HG03159 (cell line): ENCODE results near the gene RPUSD4.

Experiments
- ATAC-seq: cut with Tn5 transposase; IDR thresholded peaks from one replicate; pipeline ENCODE4 v1.9.1; 2021; ENCODE audit warnings: mild to moderate bottlenecking, moderate library complexity; ENCODE audit not compliant: unreplicated experiment

RPUSD4 gene

DNA sequence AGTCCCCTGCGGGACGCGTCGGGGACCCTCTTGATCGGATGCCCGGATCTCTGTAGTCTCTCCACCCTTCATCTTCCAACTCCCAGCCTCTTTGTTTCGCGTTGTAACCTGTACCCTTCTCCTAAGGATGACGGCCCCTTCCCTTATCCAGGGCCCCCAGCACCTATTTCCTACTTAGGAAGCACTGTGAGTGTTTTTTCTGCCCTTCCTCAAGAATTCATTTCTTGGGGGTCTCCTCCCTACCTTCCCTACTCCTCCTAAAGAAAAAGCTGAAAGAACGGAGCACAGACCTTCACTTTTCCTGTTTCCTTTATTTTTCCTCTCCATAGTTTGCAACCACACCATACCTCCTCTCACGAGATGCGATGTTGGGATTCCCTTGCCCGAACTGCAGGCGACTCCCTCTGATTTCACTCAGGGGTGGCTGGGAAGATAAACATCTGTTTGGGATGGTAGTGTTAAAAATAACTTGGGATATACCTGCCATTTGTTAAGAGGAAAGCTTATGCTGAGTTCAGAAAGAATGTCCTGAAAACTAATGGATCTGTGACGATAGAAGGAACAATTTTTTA lies 725 bp upstream of the RPUSD4 start:
- no peak for ATAC-seq

DNA sequence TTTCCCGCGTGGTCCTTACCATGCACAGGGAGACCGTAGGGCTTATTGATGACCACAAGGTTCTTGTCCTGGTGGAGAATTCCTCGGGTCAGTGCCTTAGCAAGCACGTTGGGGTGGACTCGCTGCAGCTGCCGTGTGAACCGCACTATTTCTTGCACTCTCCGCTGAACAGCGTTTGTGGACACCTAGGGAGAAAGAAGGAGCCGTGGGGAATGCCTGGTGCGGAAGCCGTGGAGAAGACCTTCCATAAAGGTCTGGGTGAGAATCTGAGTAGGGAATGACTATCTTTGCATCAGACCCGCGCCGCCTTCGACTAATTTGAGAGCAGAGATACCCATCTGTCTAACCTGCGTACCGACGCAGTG lies 597 bp downstream of the RPUSD4 start:
- peak; percentile 5 for ATAC-seq

DNA sequence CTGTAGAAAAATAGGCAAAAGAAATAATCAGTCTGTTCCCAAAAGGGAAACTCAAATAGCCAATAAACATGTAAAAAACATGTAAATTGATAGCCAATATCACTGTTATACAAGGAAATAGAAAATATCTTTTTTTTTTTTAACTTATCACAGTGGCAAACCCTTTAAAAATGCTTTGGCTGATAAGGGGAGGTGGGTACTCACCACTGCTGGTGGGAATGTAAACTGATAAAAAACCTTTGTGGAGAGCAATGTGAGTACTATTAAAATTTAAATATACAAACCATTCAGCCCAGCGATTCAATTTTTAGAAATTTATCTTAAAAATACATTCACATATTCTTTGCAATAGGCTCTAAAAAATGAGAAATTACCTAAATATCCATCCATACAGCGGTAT lies 3.6 kb downstream of the RPUSD4 start:
- no peak for ATAC-seq

- no peak for ATAC-seq
These were observed 6.1 kb downstream of the RPUSD4 start for GRCh38 chr11:126205359-126205758.

DNA sequence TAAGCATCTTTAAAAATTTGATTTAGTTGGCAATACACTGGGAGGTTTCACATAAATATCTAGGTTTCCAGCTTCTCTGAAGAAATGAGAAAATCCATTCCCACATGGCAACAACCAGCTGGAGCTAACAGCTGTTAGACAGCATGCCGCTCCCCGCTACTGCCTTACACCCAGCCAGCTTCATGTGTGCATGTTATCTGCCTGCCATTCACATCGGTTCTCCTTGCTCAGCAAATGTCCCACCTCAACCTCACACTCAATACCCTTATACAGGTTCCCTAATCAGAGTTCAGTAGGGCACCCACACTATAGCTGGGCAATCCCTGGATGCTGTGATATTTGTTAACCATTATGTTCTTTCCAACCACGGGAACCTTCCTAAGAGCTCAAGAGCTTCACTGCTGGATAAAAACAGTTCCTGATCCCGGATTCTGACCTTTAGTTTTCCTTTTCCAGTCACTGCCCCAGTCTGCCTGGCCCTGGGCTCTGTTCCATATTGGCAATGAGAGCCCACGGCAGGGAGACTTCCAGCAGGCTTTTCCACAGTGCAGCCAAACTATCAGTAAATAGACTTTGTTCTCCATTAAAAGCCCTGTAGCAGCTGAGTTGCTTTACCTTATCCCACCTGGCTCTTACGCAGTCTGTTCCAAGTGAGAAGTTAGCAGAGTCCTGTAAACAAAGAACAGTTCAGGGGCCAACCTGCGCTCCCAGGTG lies 8.6 kb downstream of the RPUSD4 start:
- no peak for ATAC-seq

DNA sequence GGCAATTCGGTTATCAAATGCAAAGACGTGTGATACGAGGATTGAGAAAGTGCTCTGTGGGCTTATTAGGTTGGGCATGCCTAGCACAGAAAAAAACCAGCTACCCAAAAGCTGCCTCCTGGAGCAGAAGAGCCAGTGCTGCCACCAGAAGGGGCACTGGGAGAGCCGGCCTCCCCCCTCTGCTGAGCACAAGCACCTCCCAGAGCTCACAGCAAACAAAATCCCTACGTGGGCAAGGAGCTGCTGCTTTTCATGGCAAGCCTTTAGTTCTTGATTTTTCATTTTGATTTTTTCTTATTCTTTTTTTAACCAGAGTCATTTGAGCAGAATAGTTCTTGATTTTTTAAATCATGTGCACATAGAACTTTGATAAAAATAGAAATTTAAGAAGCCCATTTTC lies 12.8 kb downstream of the RPUSD4 start:
- ATAC-seq, result no peak

DNA sequence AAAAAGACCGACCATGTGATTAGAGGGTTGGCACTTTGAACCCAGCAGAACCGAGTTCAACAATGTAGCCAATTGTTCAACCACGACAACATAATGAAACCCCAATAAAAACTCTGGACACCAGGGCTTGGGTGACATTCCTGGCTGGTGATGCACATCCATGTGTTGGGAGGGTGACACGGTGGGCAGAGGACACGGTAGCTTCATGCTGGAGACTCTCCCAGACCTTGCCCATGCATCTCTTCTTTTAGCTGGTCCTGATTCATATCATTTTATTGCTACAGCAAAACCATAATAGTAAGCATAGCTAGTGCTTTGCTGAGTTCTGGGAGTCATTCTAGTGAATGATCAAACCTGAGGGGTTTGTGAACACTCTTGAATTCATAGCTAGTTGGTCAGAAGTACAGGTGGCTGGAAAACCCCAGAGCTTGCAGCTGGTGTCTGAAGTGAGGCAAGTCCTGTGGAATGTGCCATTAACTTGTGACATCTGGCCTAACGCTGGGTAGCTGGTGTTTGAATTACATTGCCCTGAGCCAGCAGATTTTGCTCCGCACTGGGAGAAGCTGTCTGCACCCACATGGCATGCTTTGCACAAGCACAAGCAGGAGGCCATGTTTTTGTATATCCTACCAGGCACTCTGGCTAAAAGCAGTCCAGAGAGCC lies 14.0 kb downstream of the RPUSD4 start:
- ATAC-seq, result no peak

DNA sequence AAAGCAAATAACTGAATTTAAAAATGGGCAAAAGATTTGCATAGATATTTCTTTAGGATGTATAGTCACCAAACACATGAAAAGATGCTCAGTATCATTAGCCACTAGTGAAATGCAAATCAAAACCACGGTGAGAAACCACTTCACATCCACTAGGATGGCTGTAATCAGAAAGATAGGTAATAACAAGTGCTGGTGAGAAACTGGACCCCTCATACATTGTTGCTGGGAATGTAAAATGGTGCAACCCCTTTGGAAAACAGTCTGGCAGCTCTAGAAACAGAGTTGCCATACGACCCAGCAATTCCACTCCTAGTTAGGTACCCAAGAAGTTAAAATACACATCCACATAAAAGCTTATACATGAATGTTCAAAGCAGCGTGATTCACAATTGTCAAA lies 16.3 kb downstream of the RPUSD4 start:
- ATAC-seq, result no peak

- ATAC-seq, result no peak
These were observed 17.3 kb downstream of the RPUSD4 start for GRCh38 chr11:126194121-126194543.

DNA sequence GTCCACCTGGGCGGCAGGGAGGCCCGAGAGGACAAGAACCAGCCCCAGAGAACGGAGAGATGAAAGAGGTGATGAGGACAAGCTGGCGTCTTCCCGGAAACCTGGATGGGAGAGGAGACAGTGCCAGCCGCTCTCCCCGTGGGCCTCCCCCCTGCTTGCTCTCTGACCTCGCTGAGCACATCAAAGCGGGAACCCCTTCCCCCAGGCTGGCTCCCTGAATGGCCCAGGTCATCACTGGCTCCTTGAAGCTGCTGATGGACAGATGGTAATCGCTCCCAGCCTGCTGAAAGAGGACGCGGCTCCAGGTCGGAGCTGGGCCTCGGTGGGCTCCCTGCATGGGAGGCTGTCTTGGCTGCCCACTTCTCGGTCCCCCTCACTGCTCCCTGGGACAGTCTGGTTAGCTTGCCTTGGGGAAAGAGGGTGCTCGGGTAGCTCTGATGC lies 18.4 kb downstream of the RPUSD4 start:
- ATAC-seq, result no peak

- no peak for ATAC-seq
These were observed 19.1 kb downstream of the RPUSD4 start for GRCh38 chr11:126192361-126192760.

DNA sequence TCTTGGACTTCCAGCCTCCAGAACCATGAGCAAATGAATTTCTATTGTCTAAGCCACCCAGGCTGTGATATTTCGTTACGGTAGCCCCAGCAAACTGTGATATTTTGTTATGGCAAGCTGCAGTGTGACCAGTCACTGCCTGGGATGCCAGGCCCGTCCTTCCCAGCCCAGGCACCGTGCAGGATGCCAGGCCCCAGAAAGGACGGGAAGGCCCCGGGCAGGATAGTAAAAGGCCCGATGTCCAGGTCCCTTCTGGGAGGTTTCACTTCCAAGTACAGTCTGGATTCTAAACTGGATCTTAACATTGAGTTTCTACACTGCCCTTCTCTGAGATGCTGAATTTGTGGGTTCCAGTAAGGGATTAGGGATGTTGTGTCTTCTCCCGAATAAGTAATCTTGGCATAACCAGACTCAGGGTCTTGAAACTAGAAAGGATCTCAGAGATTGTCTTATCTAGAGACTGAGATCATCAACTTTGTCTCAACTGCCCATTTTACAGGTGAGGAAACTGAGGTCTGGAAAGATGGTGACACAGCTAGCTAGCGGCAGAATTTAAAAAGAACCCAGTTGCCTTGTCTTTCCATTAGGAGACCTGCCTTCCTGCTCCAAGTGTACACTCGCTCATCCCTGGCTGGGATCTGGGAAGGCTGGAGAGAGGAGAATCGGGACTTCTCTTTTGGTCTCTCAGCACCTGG lies 19.9 kb downstream of the RPUSD4 start:
- ATAC-seq, result no peak

DNA sequence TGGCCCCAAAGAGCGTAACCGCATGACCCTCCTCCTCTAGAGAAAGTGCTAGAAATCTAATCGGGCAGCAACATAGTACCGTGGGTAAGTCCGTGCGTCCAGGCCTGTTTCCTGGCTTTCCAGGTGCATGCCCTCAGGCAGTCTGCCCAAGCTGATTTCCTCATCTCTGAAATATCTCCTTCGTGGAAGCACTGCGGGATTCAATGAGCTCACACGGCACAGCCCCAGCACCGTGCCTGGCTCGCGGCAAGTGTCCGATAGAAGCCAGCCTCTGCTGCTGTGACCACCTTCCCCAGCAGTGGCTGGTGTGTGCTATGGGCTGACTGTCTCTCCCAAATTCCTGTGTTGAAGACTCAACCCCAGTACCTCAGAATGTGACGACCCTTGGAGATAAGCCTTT lies 20.7 kb downstream of the RPUSD4 start:
- no peak for ATAC-seq

DNA sequence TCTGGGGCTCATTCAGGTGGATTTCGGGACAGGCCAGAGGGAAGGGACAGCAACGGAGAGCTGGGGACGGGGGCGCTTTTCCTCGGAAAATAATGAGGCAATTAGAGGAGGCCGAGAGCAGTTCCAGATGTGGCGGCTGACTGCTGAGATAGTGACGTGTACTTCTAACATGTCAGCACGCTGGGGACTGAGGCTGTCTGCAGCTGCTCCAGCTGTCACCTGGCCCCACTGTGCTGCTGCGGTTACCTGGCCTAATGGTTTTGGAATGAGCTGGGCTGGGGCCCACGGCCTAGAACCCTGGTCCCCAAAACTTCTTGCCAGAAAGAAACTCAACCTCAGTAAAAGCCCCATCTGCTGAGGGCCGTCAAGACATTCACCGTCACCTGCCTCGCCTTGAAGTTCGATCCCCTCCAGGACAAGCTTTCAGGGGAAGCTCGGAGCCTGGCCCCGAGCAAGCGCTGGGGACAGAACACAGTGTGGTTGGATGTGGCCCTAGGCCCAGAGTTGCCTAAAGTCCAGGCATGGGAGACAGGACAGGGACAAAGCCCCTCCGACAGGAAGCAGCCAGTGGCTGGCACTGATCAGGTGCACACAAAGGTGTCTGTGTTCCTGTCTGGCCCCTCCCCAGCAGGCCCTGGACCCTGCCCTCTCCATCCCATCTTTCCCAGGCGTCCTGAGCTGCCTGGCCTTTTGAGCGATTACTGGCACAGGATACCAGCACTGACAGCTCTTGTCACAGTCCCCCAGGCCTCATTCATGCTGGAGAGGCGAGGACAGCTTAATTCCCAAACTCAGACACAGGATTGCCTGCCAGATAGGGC lies 22.1 kb downstream of the RPUSD4 start:
- ATAC-seq, result no peak

GRCh38 chr11:126188332-126189108 lies 22.9 kb downstream of the RPUSD4 start:
- ATAC-seq, result peak; percentile 79

DNA sequence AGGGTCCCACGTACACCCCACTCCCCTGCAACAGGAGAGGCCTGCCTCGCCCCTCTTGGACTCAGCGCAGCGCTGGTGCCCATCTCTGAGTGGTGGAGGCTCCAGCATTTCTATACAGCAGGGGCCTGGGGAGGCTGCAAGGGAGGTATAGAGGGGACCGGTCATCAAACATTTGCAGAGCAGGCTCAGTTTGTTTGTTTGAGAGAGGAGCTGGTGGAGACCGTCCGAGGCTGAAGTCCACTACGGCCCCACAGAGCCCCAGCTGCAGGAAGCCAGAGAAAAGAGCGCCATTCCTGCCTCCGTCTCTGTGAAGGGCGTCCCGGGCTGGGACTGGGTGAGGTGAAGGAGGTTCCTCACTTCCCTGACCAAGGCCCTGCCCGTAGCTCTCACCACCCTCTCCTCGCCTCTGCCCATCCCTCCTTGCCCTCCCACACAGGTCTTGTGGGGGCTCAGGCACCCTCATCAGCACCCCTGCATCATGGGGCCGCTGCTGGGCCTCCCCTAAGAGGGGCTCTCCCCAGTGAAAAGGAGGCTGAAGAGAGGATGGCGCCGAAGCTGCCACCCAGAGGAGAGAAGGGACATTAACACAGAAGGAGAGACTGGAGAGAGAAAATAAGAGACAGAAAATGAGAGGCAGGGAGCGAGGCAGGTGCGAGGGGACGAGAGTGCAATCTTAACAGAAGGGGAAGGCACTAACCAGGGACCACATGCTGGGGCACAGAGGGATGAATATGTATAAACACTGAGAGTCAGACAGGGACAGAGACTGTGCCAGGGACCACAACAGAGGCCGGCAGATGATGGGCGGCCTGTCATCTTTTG lies 24.5 kb downstream of the RPUSD4 start:
- no peak for ATAC-seq

- ATAC-seq, result no peak
These were observed 25.3 kb downstream of the RPUSD4 start for GRCh38 chr11:126186025-126186698.

DNA sequence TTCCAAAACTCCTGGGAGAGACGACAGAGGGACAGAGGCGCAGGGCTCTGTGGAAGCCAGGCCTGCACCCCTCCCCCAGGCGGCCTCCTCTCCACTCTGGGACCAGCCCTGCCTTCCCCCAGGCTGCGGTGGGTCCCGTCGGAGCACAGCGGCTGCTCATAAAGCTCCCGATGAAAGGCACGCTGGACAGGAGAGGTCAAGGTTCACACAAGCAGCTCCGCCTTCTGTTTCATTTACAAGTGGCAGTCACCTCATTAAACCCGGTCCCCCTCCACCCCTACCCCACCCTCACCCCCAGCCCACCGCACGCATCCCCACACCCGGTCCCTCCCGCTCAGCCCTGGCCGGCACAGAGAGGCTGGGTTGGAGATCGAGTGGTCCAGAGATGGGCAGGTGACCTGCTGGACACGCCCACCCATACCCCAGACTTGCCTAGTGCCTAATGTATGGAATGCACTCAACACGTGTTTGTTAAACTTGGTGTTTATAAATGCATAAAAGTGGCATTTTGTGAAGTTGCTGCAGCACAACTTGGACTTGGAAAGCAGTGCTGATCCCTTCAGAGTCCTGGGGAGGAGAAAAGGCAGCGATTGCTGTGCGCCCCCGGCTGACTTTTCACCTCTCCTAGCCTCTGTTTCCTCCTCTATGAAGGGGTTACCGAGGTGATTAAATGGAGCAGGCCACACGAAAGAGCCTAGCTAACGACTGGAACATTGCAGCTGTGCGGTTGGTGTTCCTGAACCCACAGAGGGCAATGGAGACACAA lies 26.0 kb downstream of the RPUSD4 start:
- ATAC-seq, result no peak
